Esophagus (tissue), 2 donors: ENCODE results near the gene VRK1. TPM values are rescaled to one million over a fixed set of nuclear protein-coding genes. Genes with fewer than 3 reads are reported as not detected.
A peak's percentile ranks its signal among the peaks of the same experiment; 100 is the strongest.

Source experiments
- H3K27ac ChIP-seq, 2 donors: one replicate each; pipeline ENCODE4 v1.5.1; 2013; ENCODE audit warnings: low read depth in 2 of 2, mild to moderate bottlenecking in 2 of 2, inconsistent platforms in 1 of 2, low read length in 1 of 2, moderate library complexity in 1 of 2
- H3K27me3 ChIP-seq, 2 donors: one replicate each; pipeline ENCODE4 v1.6.1; 2013; ENCODE audit warnings: low read length in 2 of 2, control low read depth in 1 of 2, mild to moderate bottlenecking in 1 of 2; ENCODE audit not compliant: insufficient read depth in 2 of 2, control insufficient read depth in 1 of 2
- H3K36me3 ChIP-seq, 2 donors: one replicate each; pipeline ENCODE4 v1.6.1; 2013; ENCODE audit warnings: low read length in 1 of 2; ENCODE audit not compliant: control insufficient read depth in 2 of 2, insufficient read depth in 2 of 2
- H3K4me1 ChIP-seq, 2 donors: one replicate each; pipeline ENCODE4 v1.6.1; 2013; ENCODE audit warnings: low read length in 1 of 2; ENCODE audit not compliant: control insufficient read depth in 2 of 2, insufficient read depth in 2 of 2
- H3K4me3 ChIP-seq, 2 donors: one replicate each; pipeline ENCODE4 v1.5.1; 2013; ENCODE audit warnings: low read length in 2 of 2, mild to moderate bottlenecking in 2 of 2, low read depth in 1 of 2, moderate library complexity in 1 of 2
- H3K9me3 ChIP-seq, 2 donors: one replicate each; pipeline ENCODE4 v1.6.1; 2013; ENCODE audit warnings: mild to moderate bottlenecking in 2 of 2, low read depth in 1 of 2, low read length in 1 of 2, moderate library complexity in 1 of 2; ENCODE audit not compliant: control insufficient read depth in 2 of 2, insufficient read depth in 1 of 2
- WGBS, 2 donors: extraction: QIAGEN DNeasy Blood & Tissue Kit; methylation state at CpG; one replicate each; pipeline ENCODE4 v1.1.7; 2013; 5-methylcytosine and 5-hydroxymethylcytosine counted together
- polyA plus RNA-seq, 2 donors: library from polyadenylated mRNA; stranded (reverse); fragments of 200-250 nt; gene quantifications; one replicate each; pipeline ENCODE4 v1.2.3, GENCODE V29; 2013
- donor health status: healthy with polysubstance abuse.
- donor health status: Bipolar disorder and iron deficiency.

Gene VRK1, protein sequence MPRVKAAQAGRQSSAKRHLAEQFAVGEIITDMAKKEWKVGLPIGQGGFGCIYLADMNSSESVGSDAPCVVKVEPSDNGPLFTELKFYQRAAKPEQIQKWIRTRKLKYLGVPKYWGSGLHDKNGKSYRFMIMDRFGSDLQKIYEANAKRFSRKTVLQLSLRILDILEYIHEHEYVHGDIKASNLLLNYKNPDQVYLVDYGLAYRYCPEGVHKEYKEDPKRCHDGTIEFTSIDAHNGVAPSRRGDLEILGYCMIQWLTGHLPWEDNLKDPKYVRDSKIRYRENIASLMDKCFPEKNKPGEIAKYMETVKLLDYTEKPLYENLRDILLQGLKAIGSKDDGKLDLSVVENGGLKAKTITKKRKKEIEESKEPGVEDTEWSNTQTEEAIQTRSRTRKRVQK
- polyA plus RNA-seq: 10 to 100 TPM in 1 of 2 donors, 1 to 10 TPM in 1; 8.3 to 12.8 TPM

DNA sequence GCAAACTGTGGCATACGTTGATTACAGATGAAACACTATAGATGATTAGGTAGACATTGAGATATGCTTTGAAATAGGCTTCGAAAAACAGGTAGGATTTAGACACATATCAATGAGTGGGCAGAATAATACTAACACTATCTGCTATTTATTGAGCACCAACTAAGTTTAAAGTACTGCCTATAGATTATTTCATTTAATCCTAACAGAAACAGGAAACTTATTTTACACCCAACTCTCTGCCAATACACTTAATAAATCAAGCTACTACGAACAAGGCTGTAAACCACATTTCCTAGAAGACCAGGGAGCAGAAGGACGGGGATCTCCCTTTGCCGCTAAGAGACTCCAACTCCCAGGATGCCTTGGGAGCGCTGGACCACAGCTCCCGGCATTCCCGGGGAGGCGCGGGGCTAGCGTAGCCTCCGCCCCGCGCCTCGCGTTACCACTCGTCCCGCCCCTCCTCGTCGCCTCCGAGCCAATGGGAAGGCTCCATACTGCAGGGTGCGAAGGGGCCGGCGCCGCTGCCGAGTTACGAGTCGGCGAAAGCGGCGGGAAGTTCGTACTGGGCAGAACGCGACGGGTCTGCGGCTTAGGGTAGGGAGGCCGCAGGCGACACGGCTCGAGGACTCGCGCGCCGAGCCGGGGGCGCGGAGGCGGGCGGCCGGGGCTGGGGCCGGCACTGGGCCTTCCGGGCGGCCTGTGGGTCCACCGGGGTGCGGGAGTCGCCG, at the start of gene VRK1:
Gene VRK1 (plus strand): TSS at position 532 of the 731 bp plus-strand sequence. CDS start 36,090 bp downstream, outside the sequence.
- WGBS, 2 donors: 3% methylated on average over 54 to 57 of the region's 57 CpGs
- Histone ChIP-seq H3K4me3 (peak within 1 kb of the TSS; percentile 78 to 91), H3K27ac (peak within 1 kb of the TSS; percentile 18 to 54), H3K4me1 (peaks cover 0 to 4% of the 10 kb centered on the region in 2 donors), H3K27me3 (no peaks in the 10 kb centered on the region), H3K36me3 (no peaks in the 10 kb centered on the region), H3K9me3 (no peaks in the 10 kb centered on the region)

DNA sequence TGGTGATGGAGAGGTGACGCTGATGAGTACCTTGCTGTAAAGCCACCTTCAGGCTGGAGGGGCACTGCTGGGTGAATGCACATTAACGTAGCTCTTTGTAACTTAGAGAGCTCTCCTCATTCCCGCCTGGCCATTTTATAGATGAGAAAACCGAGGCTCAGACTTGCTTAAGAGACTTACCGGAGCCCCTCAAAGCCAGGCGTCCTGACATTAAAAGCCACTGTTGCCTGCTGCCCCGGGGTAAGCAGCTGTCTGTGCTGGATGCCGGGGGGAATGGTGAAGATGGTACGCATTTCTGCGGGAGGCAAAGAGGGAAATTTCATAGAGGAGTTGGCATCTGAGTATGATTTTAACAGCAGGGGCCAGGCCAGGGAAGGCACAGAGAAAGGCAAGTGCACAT, 49.6 kb upstream of the VRK1 start:
- H3K9me3 ChIP-seq: peaks cover 0 to 2% of the 10 kb centered on the region in 2 donors
- no peaks in the 10 kb centered on the region for H3K4me1 ChIP-seq
- 82 to 88% methylated on average over 10 of the region's 10 CpGs for WGBS, 2 donors
- no peak overlapping the region for H3K27ac ChIP-seq
- H3K36me3 ChIP-seq: no peaks in the 10 kb centered on the region
- H3K4me3 ChIP-seq: no peak overlapping the region
- H3K27me3 ChIP-seq: no peaks in the 10 kb centered on the region

DNA sequence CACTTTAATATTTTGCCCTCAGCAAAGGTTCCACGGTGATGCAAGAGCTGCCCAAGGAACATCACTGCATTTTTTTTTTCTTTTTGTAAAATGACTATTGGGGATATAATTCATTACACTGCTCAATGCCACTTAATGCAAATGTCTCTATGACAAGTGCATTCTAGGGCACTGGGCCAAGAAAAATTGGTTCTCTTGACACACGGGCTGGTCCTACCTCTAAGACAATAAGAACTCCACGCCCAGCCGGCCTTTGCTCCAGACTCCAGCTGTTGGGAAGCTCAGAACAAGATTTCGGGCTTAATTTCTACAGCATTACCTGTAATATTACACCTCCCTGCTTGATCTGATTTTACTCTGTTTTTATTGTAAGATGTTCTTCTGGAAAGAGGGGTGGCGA, 48.8 kb upstream of the VRK1 start:
- H3K27ac ChIP-seq: no peak overlapping the region
- H3K4me3 ChIP-seq: no peak overlapping the region
- 49 to 53% methylated on average over 6 of the region's 6 CpGs for WGBS, 2 donors
- H3K36me3 ChIP-seq: no peaks in the 10 kb centered on the region
- H3K27me3 ChIP-seq: no peaks in the 10 kb centered on the region
- no peaks in the 10 kb centered on the region for H3K4me1 ChIP-seq
- H3K9me3 ChIP-seq: peaks cover 0 to 2% of the 10 kb centered on the region in 2 donors

DNA sequence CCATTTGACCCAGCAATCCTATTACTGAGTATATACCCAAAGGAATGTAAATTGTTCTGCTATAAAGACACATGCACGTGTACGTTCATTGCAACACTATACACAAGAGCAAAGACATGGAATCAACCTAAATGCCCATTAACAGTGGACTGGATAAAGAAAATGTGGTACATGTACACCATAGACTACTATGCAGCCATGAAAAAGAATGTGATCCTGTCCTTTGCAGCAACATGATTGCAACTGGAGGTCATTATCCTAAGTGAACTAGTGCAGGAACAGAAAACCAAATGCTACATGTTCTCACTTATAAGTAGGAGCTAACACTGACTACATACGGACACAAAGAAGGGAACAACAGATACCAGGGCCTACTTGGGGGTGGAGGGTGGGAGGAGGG, 45.7 kb upstream of the VRK1 start:
- Histone ChIP-seq H3K4me1 (no peaks in the 10 kb centered on the region), H3K27ac (no peak overlapping the region)
- 59 to 71% methylated on average over 3 of the region's 3 CpGs for WGBS, 2 donors

DNA sequence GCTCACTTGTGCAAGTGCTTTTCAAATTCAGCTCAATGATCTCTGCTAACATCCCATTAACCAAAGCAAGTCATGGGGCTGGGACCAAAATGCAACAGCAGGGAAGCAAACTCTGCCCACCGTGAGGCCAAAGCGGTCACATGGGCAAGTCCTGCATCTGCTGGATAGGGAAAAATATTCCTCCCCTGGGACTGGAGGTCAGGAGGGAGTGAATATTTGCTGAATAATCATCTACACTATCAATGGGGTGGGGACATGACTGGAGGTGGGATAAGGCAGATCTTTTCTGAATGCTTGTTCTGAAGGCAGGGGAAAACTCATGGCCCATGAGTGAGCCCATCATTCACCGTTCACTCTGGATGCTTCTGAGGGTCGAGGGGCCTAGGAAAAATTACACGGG, 45.1 kb upstream of the VRK1 start:
- H3K27me3 ChIP-seq: no peaks in the 10 kb centered on the region
- no peaks in the 10 kb centered on the region for H3K36me3 ChIP-seq
- H3K9me3 ChIP-seq: peaks cover 0 to 2% of the 10 kb centered on the region in 2 donors
- no peak overlapping the region for H3K27ac ChIP-seq
- WGBS, 2 donors: 65 to 74% methylated on average over 5 of the region's 5 CpGs
- H3K4me1 ChIP-seq: no peaks in the 10 kb centered on the region
- no peak overlapping the region for H3K4me3 ChIP-seq

More for the DNA sequence above, 45.7 kb upstream of the VRK1 start:
- no peaks in the 10 kb centered on the region for H3K27me3 ChIP-seq
- H3K9me3 ChIP-seq: peaks cover 0 to 2% of the 10 kb centered on the region in 2 donors
- H3K36me3 ChIP-seq: no peaks in the 10 kb centered on the region
- H3K4me3 ChIP-seq: no peak overlapping the region

DNA sequence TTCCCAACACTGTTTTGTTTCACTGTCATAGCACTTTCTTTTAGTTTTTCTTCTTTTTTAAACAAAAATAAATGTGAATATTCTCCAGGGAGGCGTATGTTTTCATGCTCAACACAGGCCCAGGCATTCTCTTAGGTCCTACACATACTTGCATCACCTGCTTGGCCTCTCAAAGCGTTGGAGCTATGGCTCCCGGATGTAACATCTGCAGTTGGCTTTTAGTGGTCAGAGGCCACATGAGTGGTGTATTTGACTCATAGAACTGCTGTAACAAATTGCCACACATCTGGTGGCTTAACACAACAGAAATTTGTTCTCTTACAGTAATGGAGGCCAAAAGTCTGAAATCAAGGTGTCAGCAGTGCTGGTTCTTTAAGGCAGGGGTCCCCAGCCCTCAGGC, 44.6 kb upstream of the VRK1 start:
- Histone ChIP-seq H3K4me1 (no peaks in the 10 kb centered on the region), H3K36me3 (no peaks in the 10 kb centered on the region), H3K27ac (no peak overlapping the region), H3K4me3 (no peak overlapping the region), H3K27me3 (no peaks in the 10 kb centered on the region), H3K9me3 (peaks cover 0 to 2% of the 10 kb centered on the region in 2 donors)
- 74 to 85% methylated on average over 3 of the region's 3 CpGs for WGBS, 2 donors

DNA sequence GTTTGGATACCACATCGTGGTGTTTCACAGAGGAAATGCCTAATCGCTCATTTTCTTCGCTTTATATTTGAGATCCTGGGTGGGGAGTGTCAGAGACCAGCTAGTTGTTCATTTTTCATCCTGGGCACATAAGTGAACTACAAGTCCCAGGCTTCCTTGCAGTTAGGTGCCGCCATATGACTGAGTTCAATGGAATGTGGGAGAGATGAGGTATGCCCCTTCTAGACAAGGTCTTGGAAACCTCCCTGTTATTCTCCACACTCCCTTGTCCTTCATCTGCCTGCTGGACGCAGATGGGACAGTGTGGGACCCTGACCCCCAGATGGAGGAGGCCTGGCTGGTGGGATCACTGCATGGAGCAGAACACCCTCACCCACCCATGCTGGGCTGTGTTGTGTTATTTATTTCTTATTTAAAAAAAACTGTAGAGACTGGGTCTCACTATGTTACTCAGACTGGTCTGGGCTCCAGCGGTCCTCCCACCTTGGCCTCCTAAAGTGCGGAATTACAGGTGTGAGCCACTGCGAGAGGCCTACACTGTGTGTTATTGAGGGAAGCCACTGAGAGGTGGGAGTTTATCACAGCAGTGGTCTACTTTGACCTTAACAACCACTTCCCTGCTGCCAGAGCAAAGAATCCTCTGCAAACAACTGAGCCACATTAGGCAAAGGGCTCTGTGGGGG, 42.9 kb upstream of the VRK1 start:
- H3K36me3 ChIP-seq: no peaks in the 10 kb centered on the region
- 93 to 95% methylated on average over 8 of the region's 8 CpGs for WGBS, 2 donors
- H3K4me1 ChIP-seq: no peaks in the 10 kb centered on the region
- peaks cover 0 to 2% of the 10 kb centered on the region in 2 donors for H3K9me3 ChIP-seq
- H3K27ac ChIP-seq: no peak overlapping the region
- H3K27me3 ChIP-seq: no peaks in the 10 kb centered on the region
- H3K4me3 ChIP-seq: no peak overlapping the region

DNA sequence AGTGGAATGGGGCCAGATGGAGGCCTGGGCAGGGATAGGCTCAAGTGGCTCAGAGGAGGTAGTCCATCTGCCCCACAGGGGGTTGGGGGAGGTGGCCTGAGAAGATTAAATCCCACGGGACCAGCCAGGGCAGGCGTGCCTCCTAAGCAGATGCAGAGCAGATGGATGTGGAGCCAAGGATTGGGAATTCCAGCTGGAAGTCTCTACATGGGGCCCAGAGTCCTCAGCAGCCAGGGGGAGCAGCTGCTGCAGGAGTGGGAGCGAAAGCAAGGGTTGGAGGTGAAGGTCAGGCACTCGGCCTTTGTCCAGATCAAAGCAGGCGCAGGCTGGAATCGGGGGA, 42.4 kb upstream of the VRK1 start:
- Histone ChIP-seq H3K27ac (no peak overlapping the region), H3K4me1 (no peaks in the 10 kb centered on the region), H3K9me3 (peaks cover 0 to 2% of the 10 kb centered on the region in 2 donors), H3K36me3 (no peaks in the 10 kb centered on the region), H3K4me3 (no peak overlapping the region), H3K27me3 (no peaks in the 10 kb centered on the region)
- WGBS, 2 donors: 60 to 66% methylated on average over 6 of the region's 6 CpGs

DNA sequence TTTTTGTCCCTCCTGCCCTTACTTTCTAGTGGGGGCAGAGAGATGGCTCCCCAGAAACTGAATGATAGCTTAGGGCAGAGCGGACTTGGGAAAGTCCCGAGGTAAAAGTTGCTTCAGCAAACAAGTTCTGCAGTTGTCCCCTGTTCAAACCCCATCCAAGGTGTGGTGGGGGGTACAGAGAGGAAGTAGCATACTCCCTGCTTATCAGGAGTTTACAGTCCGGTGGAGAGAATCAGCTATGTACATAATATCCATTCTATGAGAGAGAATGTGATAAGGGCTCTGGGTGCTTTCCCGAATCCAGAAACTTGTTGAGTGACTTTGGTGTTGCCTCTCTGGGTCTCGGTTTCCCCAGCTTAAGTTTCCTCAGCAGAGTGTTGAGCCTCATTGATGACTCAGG, 40.4 kb upstream of the VRK1 start:
- no peak overlapping the region for H3K27ac ChIP-seq
- no peaks in the 10 kb centered on the region for H3K27me3 ChIP-seq
- 47 to 49% methylated on average over 5 of the region's 5 CpGs for WGBS, 2 donors
- H3K36me3 ChIP-seq: no peaks in the 10 kb centered on the region
- H3K4me1 ChIP-seq: no peaks in the 10 kb centered on the region
- no peak overlapping the region for H3K4me3 ChIP-seq
- peaks cover 0 to 2% of the 10 kb centered on the region in 2 donors for H3K9me3 ChIP-seq
